ENCODE data around the gene GDF7.

The GDF7 gene

DNA sequence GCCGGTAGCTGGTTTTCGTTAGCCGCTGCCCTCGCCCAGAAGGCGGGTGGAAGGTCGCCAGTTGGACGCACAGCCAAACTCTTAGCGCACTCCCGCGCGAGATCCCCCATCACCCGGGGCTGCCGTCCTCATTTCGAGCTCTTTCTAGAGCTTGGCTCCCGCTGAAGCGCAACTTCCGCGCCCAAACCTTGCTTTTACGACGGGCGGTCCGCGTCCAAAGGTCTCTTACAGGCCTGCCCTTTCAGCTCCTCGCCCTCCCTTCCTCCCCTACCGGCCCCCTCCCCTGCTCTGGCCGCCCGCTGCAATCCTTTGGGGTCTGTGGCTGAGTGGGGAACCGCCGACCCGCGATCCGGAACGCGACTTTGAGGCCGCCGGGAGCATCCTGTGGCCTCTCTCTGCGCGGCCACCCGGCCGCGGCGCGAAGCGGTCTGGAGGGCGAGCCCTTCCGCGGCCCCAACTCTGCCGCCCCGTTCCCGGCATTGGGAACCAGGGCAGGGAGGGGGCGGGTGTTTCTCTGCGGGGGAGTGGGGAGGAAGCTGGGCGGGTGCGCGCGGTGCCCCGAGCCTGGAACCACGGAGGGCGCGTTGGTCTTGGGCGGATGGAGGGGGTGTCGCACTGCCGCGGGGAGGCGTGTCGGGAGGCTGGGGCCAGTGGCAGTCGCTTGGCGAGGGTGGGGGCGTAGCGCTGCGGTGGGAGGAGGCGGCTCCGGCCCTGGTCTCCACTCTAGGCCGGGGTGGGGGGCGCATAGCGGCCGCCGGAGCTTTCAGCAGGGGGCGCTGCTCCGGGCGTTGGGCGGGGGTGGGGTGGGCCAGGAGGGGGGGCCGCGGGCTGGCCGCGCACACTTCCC is at the start of gene GDF7:
Gene GDF7 (plus strand): TSS at position 841 of the 847 bp plus-strand sequence. CDS start 96 bp downstream, outside the sequence.
- peak; percentile 45 for DNase-seq

DNA sequence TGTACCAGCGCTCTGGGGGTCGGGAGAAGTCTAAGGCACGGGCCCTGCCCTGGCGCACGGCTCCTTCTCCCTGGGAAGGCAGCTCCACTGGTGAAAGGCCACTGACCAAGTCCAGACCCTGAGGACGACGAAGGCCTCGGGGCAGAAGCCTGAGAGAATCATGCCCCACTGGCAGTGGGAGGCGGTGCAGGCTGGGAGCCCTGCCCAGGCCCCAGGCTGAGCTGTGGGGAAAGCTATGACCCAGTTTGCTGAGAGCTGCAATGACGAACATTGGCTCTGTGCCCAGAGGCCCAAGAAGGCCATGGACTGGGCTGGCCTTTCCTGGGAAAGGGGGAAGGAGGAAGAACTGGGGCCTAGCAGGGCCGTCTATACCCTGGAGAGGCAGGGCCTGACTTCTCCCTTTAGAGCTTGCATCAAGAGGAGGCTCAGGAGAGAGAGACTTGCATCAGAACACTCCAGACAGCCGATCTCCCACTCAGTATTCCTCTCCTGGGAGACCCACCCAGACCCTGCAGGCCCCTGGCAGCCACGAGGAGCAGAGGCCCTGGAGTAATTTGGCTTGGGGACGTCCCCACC is 49.0 kb upstream of the GDF7 start:
- no peak for DNase-seq

DNA sequence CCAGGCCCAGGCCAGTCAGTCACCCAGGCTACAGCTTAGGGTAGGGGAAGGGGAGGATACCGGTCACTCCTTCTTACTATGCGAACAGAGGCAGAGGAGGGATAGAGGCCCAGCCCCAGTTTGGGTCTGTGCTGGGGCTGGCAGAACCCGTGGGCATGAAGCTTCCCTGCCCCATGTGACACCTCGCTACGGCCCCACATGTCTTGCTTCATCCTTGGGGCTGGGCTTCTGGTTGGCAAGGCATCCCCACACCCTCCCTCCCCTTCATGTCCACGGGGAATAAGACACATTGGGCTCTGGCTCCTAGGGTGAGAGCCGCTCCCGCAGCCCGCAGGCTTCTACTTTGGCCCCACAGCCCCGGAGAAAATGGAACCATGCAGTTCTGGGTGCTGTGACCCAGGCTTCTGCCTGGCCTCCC is 48.5 kb upstream of the GDF7 start:
- DNase-seq, result no peak

GRCh38 chr2:20618886-20619521 is 47.9 kb upstream of the GDF7 start:
- DNase-seq, result no peak

- DNase-seq, result no peak
Observed at GRCh38 chr2:20619624-20620024, 47.3 kb upstream of the GDF7 start.

DNA sequence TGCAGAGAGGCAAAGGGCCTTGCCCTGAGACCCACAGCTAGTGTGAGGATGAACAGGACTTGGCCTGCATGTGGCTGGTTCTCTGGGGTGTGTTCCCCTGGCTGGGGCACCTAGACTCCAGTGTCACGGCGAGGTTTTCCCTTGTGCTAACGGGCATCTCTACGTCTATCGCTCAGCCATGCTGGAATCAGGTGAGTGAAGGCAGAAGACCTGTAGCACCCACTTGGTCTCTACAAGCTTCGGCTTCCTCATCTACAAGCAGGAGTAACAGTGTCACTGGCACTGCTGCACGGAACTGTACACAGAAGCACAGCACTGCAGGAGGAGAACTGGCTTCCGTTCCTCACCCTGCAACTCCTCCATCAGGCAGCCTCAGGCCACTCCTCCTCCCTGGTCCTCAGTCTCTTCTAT is 46.7 kb upstream of the GDF7 start:
- no peak for DNase-seq

GRCh38 chr2:20620696-20621365 is 46.1 kb upstream of the GDF7 start:
- no peak for DNase-seq

DNA sequence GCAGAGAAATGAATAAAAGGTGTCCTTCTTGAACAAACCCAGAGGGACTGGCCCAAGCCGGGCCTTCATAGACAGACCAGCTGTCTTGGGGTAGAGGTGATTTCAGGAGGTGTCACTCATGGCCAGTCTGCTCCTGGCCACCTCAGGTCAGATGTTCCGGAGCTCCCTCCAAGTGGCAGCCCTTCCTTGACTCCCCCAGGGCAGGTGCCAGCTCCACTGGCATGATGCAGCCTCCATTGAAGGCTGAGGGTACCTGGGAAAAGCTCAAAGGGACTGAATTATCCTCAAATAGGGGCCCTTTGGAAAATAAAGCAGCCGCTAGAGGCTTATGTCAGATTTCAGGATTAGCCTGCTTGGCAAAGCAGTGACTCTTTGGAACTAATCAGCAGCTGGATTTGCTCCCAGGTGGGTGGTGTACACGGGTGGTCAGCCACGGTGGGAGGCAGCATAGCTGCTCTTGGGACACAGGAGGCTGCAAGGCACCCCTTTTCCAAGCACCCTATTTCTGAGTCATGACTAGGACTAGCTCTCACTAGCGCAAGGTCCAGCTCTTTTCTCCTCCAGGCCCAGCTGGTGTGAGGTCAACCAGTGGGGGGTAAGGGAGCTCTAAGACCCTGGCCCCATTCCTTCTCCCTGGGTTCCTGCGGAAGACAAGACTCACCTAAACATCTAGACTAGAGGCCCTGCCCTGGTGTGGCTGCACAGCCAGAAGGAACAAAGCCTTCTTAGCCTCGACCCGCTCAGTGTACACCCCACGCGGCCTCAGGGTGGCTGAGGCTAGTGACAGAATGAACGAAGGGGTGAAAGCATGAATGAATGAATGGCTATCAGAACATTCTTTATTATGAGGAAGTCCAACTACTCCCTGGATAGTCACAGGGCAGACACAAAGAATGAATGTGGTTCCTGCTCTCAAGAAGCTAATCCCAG is 45.3 kb upstream of the GDF7 start:
- no peak for DNase-seq

GRCh38 chr2:20622296-20622686 is 44.7 kb upstream of the GDF7 start:
- DNase-seq, result no peak

GRCh38 chr2:20622731-20623130 is 44.2 kb upstream of the GDF7 start:
- DNase-seq, result no peak

DNA sequence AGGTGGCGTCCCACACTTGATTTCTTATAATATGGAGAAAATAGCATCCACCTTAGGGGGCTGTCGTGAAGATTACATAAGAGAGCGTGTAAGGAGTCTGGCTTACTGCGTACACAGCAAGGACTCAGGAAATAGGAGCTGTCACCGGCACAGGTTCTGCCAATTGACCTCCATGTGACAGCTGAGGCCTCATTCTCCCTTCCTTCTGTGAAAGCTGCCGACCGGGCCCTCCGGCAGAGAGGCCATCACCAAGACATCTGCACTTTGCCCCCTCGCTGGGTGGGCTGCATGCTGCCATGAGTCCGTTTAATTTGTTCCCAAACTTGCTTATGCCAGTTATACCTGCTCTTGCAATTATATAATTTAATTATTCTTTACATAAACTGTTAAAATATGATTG is 43.7 kb upstream of the GDF7 start:
- DNase-seq, result no peak

DNA sequence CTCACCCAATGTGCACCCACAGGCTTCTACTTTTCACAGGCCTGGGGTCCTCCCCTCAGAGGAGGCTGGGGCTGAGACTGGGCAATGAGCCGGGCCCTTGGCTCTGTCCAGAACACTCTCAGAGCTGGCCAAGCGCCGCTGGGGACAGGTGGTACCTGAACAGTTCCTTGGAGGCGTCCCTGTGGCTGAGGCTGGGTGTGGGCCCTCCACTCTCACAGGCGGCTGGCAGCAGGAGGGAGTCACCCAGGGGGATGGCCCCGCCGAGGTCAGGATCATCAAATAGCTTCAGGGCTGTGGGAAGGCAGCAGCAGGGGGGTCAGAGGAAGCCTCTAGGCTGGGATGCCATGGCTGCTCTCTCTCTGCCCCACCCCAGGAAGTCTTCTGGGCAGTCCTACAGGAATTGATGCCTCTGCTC is 43.2 kb upstream of the GDF7 start:
- DNase-seq, result no peak

DNA sequence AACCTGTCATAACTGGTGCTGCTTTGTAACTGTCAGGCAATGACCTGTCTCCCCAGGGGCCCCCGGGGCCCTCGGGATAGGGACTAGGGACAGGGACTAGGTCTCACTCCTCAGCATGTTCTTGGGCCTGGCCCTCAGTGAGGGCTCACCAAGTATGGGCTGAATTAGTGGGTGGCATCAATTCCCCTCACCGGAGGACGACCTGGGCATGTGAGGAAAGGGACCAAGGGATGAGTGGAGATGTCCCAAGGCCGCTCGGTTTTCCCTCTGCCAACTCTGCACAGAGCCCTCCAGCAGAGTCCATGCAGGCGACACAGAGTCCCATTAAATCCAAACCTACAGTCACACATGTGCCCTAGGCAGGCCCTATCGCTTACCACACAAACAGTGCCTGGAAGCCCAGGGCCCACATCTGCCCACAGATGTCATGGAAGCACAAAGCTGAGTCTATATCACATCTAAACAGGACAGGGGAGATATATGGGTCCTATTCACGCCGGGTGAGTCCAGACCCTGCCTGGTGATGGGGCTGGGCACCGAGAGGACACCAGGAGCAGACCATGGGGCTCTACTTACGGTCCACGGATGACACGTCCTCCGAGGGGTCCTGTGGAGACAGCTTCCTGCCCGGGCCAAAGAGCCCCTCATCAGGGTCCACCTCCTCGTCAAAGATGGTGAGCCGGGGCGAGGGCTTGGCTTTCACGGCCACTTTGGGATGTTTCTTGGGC is 42.6 kb upstream of the GDF7 start:
- no peak for DNase-seq

DNA sequence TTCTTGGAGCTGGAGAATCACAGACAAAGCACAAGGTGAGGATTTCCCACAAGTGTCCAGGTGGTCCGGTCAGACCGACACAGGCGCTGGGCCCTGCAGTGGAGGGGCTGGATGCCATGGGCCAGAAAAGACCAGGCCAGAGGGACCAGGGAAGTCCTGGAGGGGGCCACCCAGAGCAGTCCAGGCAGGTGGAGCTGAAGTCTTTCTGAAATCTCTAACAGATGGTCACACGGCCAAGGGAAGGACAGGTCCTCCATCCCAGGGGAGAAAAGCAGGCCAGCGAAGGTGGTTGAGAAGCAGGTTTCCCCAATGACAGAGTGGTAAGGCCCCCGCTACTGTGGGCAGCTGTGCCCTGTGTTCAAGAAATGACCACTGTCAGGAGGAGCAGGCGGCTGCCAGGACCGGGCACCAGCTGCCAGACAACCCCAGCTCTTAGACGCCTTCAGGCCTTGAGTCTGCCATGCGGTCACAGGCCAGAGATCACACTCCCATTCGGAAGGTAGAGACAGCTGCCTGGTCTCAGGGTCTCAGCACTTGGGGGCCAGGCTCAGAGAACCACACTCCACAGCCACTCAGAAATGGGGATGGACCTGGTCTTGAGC is 42.0 kb upstream of the GDF7 start:
- no peak for DNase-seq

DNA sequence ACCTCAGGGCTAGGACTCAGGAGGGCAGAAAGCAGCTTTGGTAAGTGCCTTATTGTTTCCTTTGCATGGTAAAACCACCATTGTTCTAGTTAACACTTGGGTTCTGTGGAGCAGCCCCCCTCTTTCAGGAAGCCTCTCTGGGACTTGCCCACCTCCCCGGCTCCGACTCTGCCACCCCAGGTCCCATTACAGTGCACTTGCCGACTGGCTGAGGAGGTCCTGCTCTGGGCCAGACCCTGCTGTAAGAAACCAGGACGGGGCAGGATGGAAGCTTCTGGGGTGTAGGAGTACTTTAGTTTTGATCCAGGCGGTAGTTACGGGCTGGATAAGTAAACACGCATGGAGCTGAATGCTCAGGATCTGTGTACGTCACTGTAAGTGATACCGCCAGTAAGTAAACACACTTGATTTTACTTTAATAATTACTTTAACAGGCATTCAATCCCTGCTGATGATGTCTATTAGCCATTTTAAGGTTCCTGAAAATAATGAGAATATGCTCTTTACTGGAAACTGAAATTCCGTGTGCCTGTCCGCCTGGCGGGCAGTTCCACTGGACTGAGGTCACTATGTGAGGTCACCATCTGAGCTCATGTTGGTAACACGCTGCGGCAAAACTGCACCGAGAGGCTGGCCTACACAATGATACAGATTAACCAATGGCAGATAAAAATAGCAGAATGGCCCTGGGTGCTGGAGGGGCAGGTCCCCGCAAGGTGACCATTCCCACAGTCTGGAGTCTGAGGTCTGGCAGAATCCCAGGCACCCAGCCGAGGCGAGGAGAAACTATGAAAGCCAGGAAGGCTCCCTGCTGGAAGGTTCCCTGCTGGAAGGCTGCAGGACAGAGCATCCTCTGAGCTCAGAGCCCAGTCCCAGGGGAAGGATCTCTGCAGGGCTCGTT is 41.2 kb upstream of the GDF7 start:
- no peak for DNase-seq

DNA sequence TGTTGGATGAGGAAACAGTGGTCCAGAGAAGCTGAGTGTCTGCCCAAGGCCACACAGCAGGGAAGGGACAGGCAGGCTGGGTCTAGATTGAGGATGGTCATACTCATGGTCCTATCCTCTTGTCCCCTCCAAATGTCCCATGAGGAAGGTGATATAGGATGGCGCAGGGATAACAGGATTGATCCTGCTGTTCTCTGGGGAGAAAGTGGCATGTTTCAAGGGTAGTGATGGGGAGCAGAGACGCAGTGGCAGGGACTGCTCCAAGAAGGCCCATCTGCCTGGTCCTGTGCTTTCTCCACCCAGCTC is 40.6 kb upstream of the GDF7 start:
- DNase-seq, result no peak

DNA sequence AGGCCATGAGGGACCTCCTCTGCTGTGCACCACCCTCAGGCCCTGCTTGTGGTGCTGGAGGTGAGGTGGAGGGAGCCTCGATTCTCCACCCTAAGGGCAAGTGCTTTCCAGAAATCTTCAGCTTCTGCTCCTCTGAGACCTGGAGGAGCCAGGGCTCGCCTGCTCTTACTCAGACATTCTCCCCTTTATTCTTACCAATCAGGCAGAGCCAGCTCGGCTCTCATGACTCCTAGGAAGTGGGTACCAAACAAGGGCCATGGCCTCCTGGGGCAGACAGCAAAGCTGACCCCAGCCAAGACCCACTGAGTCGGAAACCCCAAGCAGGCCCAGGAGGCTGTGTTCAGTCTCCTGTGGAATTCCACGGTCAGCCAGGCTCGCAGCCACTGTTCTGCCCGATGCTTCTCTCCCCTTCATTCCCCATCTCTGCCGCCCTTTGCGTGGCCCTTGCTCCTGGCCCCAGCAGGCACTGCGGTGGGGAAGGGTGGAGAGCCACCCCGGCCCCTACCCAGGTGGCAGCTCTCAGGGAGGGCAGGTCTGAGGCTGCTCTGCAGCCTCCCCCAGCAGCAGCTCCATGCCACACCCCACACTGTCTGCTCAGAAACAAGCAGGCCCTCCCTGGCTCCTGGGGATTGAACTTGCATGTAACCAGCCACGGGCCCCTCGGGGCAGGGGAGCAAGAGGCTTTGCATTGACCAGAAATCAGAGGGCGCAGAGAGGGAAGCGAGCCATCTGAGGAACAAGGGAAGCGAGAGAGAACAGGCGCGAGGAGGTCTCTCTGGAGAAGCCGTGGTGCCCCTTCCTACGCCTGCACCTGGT is 40.0 kb upstream of the GDF7 start:
- DNase-seq, result no peak

DNA sequence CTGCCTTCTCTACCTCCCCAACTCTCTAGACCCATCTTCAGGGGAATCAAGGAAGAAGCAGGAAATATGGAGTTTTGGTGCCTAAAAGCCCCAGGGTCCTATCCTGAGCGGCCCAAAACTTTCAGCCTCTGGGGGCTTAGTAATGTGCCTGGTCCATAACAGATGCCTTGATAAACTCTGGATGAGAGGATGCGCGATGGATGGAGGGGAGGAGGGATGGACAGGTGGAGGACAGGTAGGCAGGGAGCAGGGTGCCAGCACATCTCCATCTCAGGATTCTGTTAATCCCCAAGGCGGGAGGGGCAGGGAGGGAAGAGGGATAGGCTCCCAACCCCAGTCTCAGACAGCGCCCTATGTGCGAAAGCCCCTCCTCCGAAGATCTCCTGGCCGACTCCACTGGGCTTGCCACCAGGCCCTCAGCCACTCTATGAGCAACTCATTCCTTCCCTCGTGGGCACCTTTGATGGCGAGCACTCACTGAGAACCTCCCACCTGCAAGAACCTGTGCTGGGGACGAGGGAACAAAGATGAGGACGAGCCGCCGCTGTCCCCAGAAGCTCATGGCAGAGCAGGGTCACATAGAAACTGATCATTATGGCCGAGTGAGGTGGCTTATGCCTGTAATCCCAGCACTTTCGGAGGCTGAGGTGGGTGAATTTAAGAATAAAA is 39.1 kb upstream of the GDF7 start:
- DNase-seq, result no peak

DNA sequence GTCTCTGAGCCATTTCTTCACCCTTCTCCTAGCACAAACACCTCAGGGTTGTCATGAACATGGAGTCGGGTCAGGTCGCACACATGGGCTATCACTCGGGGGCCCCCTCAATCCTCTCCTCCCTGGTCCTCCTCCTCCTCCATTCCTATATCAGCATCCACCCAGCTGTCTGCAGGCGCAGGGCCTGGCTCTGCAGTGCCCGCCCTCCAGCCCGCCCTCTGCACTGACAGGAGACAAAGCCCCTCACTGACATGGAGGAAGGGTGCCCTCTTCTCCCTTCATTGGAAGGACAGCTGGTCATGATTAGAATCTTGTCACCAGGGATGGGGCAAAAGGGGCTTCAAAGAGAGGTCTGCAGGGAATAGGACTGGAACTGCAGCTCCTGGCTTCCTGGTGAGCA is 37.8 kb upstream of the GDF7 start:
- DNase-seq, result no peak
